ENCODE measurements around the gene RAB7B. TPM values are rescaled to one million over a fixed set of nuclear protein-coding genes. Genes with fewer than 3 reads are reported as not detected.

The RAB7B gene
- total RNA-seq, 2 experiments from 2014 or later, result not detected

DNA sequence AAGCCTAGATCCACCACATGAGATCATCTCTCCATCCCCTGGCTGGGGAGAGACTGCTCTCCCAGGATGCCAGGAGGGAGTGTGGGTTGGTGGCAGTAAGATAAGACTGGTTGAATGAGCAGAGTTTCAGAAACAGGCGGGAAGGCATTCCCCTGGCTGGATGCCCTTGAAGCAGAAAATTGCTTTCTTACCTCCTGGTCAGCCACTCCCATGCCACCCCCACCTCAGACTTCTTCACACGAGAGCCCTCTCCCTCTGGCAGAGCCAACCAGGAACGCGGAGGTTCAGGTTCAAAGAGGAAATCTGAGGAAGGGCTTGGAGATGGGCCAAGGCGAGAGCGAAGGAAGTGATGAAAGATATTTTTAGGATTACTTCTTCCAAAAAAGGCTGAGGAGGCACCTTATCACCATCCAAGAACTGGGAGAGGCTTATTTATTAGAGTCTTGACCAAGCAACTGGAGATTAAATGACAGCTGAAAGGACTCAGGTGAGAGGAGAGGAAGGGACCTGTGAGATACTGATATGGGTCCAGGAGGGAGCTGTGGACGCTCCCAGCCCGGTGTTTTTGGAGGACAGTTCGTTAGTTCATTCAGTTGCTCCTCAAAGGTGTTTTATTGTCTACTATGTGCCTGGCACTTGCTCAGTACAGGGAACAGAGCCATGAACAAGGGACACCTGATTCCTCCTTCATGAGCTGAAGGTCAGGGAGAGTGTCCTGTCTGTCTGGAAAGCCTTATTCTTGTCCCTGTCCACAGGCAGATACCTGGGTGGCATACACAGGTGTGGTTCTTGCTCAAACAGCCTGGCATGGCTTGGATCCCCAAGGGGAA lies 41.0 kb downstream of the RAB7B start:
- no peak overlapping the region for H3K27ac Mint-ChIP-seq
- DNase-seq, result no peak
- peaks cover 2% of the 10 kb centered on the region for H3K4me1 Mint-ChIP-seq
- peaks cover 3% of the 10 kb centered on the region for H3K27me3 Mint-ChIP-seq
- H3K9me3 Mint-ChIP-seq, result no peaks in the 10 kb centered on the region
- H3K4me3 Mint-ChIP-seq, result no peak overlapping the region
- H3K36me3 Mint-ChIP-seq (ENCODE audit: low read depth), result no peaks in the 10 kb centered on the region
- ChIA-PET POLR2A (no interaction called here), CTCF (interaction anchor here (0.6 to 2.8 kb wide), 6 partner anchors 8 to 181 kb away, joined by 3 to 8 read pairs (median 4); no protein-coding TSS in a partner anchor)

DNA sequence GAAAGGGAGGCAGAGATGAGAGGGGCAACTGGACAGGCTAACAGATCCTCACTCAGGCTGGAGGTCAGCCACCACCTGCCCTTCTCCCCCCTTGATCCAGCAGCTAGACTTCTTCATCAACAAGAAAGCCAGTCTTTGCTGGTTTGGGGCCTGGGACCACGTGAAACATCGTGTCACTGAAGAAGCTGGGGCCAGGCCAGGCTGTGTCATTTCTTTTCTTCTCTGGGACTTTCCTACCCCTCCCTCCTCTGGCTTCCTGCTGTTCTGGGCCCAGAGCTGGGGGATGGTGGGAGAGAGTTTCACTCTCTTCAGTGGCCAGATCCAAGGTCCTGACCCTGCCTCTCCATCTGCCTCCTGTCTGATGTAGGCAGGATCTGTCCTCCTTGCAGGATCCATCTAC lies 41.8 kb downstream of the RAB7B start:
- H3K27ac Mint-ChIP-seq, result no peak overlapping the region
- peaks cover 2% of the 10 kb centered on the region for H3K4me1 Mint-ChIP-seq
- POLR2A ChIA-PET, result no interaction called here
- H3K9me3 Mint-ChIP-seq, result no peaks in the 10 kb centered on the region
- peaks cover 6% of the 10 kb centered on the region for H3K27me3 Mint-ChIP-seq
- no peaks in the 10 kb centered on the region for H3K36me3 Mint-ChIP-seq (ENCODE audit: low read depth)
- no peak for DNase-seq
- no peak overlapping the region for H3K4me3 Mint-ChIP-seq
- CTCF ChIA-PET, result interaction anchor here (1.1 to 2.8 kb wide), 6 partner anchors 9 to 42 kb away, joined by 3 to 8 read pairs (median 5); no protein-coding TSS in a partner anchor

DNA sequence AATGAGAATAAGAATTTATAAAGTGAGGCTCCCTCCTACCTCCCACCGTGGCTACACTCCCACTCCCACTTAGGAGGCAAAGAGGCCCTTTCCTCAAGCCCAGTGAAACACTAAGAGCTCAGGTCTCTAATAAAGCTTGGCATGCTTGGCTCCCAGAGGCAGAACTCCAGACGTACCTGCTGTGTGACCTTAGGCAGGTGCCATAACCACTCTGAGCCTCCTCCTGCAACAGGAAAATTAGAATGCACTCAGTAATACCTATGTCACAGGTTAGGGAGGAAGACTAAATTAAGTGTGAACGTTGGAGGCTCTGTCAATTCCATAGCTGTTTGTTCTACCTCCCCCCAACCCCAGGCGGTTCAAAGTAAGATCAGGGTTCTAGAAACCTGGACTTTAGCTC lies 43.4 kb downstream of the RAB7B start:
- CTCF ChIA-PET, result interaction anchor here (0.6 to 2.8 kb wide), 3 partner anchors 9 to 18 kb away, joined by 3 to 8 read pairs (median 6); no protein-coding TSS in a partner anchor
- no peak for DNase-seq

DNA sequence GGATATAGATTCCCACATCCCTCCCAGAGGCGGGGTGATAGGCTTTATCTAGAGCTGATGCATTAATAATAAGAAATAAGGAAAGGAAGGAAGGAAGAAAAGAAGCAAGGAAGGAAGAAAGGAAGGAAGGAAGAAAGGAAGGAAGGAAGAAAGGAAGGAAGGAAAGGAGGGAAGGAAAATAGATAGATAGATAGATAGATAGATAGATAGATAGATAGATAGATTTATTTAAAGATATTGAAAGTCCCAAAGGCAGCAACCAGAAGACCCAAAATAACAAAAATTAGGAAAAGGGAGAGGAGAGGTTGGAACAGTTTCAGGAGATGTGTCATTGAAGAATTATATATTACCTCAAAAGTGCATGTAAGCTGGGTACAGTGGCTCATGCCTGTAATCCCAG lies 47.7 kb downstream of the RAB7B start:
- no peak for DNase-seq
- Mint-ChIP-seq H3K4me1 (no peaks in the 10 kb centered on the region), H3K36me3 (ENCODE audit: low read depth) (no peaks in the 10 kb centered on the region), H3K27me3 (peaks cover 15% of the 10 kb centered on the region), H3K9me3 (no peaks in the 10 kb centered on the region), H3K4me3 (no peak overlapping the region), H3K27ac (no peak overlapping the region)
- CTCF ChIA-PET, result no interaction called here
- POLR2A ChIA-PET, result no interaction called here

More for the DNA sequence above, 43.4 kb downstream of the RAB7B start:
- Mint-ChIP-seq H3K4me3 (no peak overlapping the region), H3K4me1 (peaks cover 2% of the 10 kb centered on the region), H3K27ac (no peak overlapping the region), H3K9me3 (no peaks in the 10 kb centered on the region), H3K27me3 (peaks cover 15% of the 10 kb centered on the region), H3K36me3 (ENCODE audit: low read depth) (no peaks in the 10 kb centered on the region)
- POLR2A ChIA-PET, result no interaction called here

DNA sequence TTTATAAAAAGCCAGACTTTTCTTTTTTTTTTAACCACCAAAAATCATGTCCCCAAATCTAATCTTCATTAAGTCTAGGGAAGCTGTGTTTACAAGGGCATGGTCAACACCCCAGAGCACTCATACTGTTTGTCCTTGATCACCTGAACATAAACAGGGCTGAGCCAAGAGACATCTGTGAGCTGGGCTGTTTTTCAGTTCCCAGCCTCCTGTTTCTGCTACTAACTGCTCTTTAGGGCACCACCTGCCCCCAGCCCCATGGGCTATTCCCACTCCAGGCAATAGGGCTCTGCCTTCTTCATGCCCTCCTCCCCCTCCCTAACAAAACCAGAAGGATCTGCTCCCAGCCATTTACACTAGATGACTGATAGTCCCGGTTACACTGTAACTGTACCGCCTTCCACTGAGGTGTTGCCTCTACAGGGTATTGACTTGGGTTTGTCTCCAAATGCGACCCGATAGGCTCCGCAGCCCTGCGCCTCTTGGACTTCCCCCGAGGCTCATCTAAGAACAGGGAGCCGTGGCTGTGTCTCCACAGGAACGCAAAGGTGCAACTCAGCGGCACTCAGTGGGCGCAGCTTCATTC lies 48.3 kb downstream of the RAB7B start:
- no peak for DNase-seq
- H3K4me1 Mint-ChIP-seq, result no peaks in the 10 kb centered on the region
- peaks cover 15% of the 10 kb centered on the region for H3K27me3 Mint-ChIP-seq
- no peaks in the 10 kb centered on the region for H3K9me3 Mint-ChIP-seq
- no peak overlapping the region for H3K4me3 Mint-ChIP-seq
- POLR2A ChIA-PET, result no interaction called here
- no peaks in the 10 kb centered on the region for H3K36me3 Mint-ChIP-seq (ENCODE audit: low read depth)
- CTCF ChIA-PET, result interaction anchor here (1.1 kb wide), 1 partner anchor 209 kb away, joined by 3 read pairs; no protein-coding TSS in a partner anchor
- H3K27ac Mint-ChIP-seq, result no peak overlapping the region

DNA sequence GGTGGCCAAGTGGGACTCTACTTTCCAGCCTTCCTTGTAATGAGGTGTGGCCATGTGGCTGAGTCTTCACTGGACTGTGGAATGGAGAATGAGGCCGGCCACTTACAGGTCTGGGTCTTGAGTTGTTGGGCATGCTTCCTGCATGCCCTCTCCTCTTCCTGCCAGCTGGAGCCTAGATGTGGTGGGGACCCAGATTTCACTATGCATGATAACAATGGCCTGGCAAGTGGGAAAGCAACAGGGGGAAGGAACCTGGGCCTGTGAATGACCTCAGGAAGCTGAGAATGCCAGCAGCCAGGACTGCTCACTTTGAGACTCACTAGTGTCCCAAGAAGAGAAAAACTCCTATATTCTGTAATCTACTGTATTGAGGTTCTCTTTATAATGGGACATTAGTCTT lies 51.4 kb downstream of the RAB7B start:
- DNase-seq, result no peak
- ChIA-PET CTCF (interaction anchor here (2.2 to 2.7 kb wide), 2 partner anchors 9 to 26 kb away, joined by 8 to 9 read pairs; no protein-coding TSS in a partner anchor), POLR2A (no interaction called here)
- Mint-ChIP-seq H3K36me3 (ENCODE audit: low read depth) (no peaks in the 10 kb centered on the region), H3K27me3 (peaks cover 10% of the 10 kb centered on the region), H3K27ac (peak overlapping the region; percentile 6), H3K9me3 (no peaks in the 10 kb centered on the region), H3K4me3 (no peak overlapping the region), H3K4me1 (no peaks in the 10 kb centered on the region)

DNA sequence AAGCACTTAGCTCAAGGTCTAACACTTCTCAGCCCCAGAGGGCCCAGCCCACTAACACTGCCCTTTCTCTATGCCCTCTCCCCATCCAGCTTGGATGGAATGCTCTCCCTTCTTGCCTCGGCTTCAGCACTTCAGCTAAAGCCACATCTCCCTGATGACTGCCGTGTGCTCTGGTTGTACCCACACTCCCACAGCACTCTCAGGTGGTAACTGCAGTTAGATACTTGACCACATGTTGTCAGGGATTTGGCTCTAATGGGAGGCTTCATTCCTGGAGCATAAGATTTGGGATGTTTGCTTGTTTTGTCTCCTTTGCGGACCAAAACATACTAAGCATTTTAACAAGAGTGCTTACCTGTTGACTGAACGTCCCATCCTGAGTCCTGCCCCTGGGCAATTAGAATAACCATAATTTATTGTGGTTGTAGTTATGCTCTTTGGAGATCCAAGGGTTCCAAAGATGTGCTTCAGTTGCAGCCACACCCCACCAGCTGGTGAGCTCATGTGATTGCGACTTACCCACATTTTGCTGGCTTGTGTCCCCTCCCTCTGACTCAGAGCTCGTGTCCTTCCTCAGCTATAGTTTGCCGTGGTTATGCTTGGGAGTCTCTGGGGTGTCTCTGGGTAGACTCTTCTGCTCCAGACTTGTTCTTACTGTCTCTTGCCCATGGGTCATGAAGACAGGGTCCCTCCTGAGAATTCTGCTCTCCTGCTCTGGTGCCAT lies 52.2 kb downstream of the RAB7B start:
- H3K27me3 Mint-ChIP-seq, result peaks cover 12% of the 10 kb centered on the region
- H3K27ac Mint-ChIP-seq, result no peak overlapping the region
- H3K9me3 Mint-ChIP-seq, result no peaks in the 10 kb centered on the region
- H3K36me3 Mint-ChIP-seq (ENCODE audit: low read depth), result no peaks in the 10 kb centered on the region
- H3K4me3 Mint-ChIP-seq, result no peak overlapping the region
- no peaks in the 10 kb centered on the region for H3K4me1 Mint-ChIP-seq
- CTCF ChIA-PET, result interaction anchor here (1.4 to 2.7 kb wide), 3 partner anchors 10 to 32 kb away, joined by 4 to 9 read pairs (median 8); no protein-coding TSS in a partner anchor
- POLR2A ChIA-PET, result no interaction called here
- DNase-seq, result no peak

DNA sequence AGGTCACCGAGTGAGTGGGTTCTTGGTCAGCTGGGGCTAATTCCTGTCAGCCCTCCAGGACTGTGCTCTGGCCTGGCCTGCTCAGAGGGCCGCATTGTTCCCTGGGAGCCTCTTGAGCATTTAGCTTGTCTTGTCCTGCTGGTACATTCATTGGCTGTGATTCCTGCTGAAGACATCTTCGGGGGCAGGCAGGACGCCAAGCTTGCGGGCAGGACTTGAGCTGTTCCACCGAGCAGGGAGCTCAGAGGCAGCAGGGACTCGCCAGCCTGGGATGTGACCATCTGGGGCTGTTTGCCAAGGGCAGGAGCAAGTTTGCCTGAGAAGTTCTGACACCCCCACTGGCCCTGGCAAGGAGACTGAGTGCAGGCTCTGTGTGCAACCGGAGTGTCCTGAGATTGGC lies 52.9 kb downstream of the RAB7B start:
- Mint-ChIP-seq H3K9me3 (no peaks in the 10 kb centered on the region), H3K36me3 (ENCODE audit: low read depth) (no peaks in the 10 kb centered on the region), H3K27me3 (peaks cover 16% of the 10 kb centered on the region), H3K4me3 (no peak overlapping the region), H3K27ac (no peak overlapping the region), H3K4me1 (no peaks in the 10 kb centered on the region)
- POLR2A ChIA-PET, result no interaction called here
- CTCF ChIA-PET, result interaction anchor here (1.3 to 2.7 kb wide), 3 partner anchors 11 to 31 kb away, joined by 4 to 8 read pairs (median 5); no protein-coding TSS in a partner anchor
- no peak for DNase-seq

DNA sequence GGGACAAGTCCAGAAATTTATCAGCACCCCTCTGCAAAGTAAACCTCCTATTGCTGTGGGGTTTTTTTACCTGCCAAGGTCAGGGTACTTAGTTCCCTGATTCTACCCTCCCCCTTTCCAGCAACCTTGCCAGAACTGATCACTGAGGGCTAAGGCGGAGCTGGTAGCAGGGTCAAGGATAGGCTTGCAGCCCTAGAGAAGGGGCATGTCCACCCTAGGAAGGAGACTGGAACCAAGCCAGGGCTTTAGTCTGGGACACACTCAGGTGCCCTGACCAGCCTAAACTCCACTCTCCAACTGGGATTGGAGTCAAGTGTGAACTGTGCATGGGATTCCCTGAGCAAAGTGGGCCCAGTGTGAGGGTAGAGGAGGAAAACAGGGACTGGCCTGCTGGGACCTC lies 53.4 kb downstream of the RAB7B start:
- H3K4me3 Mint-ChIP-seq, result no peak overlapping the region
- H3K27ac Mint-ChIP-seq, result no peak overlapping the region
- POLR2A ChIA-PET, result no interaction called here
- no peaks in the 10 kb centered on the region for H3K36me3 Mint-ChIP-seq (ENCODE audit: low read depth)
- H3K27me3 Mint-ChIP-seq, result peaks cover 16% of the 10 kb centered on the region
- no peaks in the 10 kb centered on the region for H3K4me1 Mint-ChIP-seq
- CTCF ChIA-PET, result interaction anchor here (1.3 to 2.7 kb wide), 3 partner anchors 11 to 31 kb away, joined by 4 to 8 read pairs (median 5); no protein-coding TSS in a partner anchor
- DNase-seq, result no peak
- no peaks in the 10 kb centered on the region for H3K9me3 Mint-ChIP-seq

DNA sequence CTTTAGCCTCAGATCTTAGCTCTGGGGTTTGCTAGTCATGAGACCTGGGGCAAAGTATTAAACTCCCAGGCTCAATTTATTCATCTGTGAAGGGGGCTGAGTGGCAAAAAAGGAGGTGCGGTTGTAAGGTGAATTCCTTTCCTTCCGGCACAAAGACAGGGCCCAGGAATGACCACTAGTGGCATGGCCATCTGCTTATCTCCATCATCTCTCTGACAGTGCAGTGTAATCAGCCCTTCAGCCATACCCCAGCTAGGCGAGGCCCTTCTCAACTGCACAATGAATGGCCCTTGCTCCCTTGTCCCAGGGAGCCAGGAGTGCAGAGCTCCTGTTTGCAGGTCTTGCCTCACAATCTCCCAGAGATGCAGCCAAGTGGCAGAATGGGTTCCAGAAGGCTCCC lies 54.3 kb downstream of the RAB7B start:
- no peak for DNase-seq
- H3K4me3 Mint-ChIP-seq, result no peak overlapping the region
- H3K9me3 Mint-ChIP-seq, result no peaks in the 10 kb centered on the region
- POLR2A ChIA-PET, result no interaction called here
- H3K4me1 Mint-ChIP-seq, result no peaks in the 10 kb centered on the region
- no peaks in the 10 kb centered on the region for H3K36me3 Mint-ChIP-seq (ENCODE audit: low read depth)
- H3K27ac Mint-ChIP-seq, result no peak overlapping the region
- CTCF ChIA-PET, result interaction anchor here (0.6 to 1.3 kb wide), 3 partner anchors 9 to 29 kb away, joined by 3 to 5 read pairs (median 4); no protein-coding TSS in a partner anchor
- peaks cover 19% of the 10 kb centered on the region for H3K27me3 Mint-ChIP-seq

DNA sequence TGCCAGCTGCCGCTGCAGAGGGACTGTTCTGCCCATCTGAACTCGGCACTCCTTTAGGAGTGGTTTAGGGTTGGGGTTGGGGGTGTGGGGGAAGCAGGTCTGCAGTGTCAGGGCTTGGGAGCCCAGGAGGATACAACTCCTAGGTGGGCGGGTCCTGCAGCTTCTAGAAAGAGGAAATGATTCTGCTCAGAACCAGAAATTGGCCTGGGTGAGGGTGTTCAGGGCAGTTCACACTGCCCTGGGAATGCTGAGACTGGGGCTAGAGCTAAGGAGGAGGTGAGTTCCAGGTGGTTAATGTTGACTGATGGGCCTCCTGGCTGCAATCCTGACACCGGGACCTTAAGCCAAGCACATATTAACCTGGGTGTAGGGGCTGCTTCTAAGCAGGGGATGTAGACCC lies 55.2 kb downstream of the RAB7B start:
- H3K9me3 Mint-ChIP-seq, result no peaks in the 10 kb centered on the region
- H3K36me3 Mint-ChIP-seq (ENCODE audit: low read depth), result no peaks in the 10 kb centered on the region
- H3K27ac Mint-ChIP-seq, result no peak overlapping the region
- no peaks in the 10 kb centered on the region for H3K4me1 Mint-ChIP-seq
- CTCF ChIA-PET, result interaction anchor here (1.0 to 1.7 kb wide), 2 partner anchors 19 to 29 kb away, joined by 3 to 4 read pairs; no protein-coding TSS in a partner anchor
- POLR2A ChIA-PET, result no interaction called here
- DNase-seq, result no peak
- H3K4me3 Mint-ChIP-seq, result no peak overlapping the region
- peaks cover 22% of the 10 kb centered on the region for H3K27me3 Mint-ChIP-seq

DNA sequence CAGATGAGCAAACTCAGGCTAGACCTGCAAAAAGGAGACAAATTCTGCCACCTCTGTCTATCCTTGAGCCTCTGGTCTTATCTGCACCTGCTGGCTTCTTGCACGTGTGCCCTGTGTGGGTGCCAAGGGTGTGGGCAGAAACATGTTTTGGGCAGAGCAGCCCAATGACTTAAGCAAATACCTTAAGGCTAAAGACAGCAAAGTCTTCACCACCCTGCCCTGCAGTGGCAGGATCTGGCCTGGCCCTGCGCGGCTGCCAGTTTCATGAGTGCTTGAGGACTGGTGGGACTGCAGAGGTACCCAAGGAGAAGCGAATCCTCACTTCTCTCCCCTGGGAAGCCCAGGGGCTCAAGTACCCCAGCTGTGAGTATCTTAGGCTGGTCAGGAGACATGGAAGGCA lies 56.2 kb downstream of the RAB7B start:
- CTCF ChIA-PET, result interaction anchor here (1.7 kb wide), 1 partner anchor 20 kb away, joined by 4 read pairs; no protein-coding TSS in a partner anchor

More for the DNA sequence above, 56.2 kb downstream of the RAB7B start:
- Mint-ChIP-seq H3K4me3 (no peak overlapping the region), H3K27ac (no peak overlapping the region), H3K36me3 (ENCODE audit: low read depth) (no peaks in the 10 kb centered on the region), H3K4me1 (no peaks in the 10 kb centered on the region), H3K27me3 (peaks cover 25% of the 10 kb centered on the region), H3K9me3 (no peaks in the 10 kb centered on the region)
- POLR2A ChIA-PET, result no interaction called here
- DNase-seq, result no peak
